PC-3 (cell line): ENCODE measurements around the gene USP2. TPM values are rescaled to one million over a fixed set of nuclear protein-coding genes. Genes with fewer than 3 reads are reported as not detected.

Experiments used
- ATAC-seq: fragments of 200-7000 bp; cut with Tn5 transposase; 2 replicates; pipeline ENCODE4 v1.9.1; 2020; ENCODE audit warnings: mild to moderate bottlenecking, moderate library complexity
- BruUV-seq: library from RNA; stranded (reverse); fragments of 400-500 nt; replicated peaks from 2 replicates; lab custom pipeline; 2021; lab: Mats Ljungman, UMichigan
- CTCF ChIA-PET: fragments of 300-600 bp; sonication (Branson Sonifier 250); formaldehyde crosslinking; loops from one replicate; lab custom pipeline; 2022; ENCODE audit warnings: antibody characterized with exemption; lab: Charles Lee
- POLR2A ChIA-PET: fragments of 300-600 bp; sonication (Branson Sonifier 250); formaldehyde crosslinking; loops from one replicate; lab custom pipeline; 2022; ENCODE audit warnings: antibody characterized with exemption; ENCODE audit not compliant: unreplicated experiment; lab: Charles Lee
- DNase-seq: peaks from one replicate; pipeline ENCODE4 v3.0.0-alpha.2; 2015
- H2AFZ ChIP-seq: fragments of 300-600 bp; sonication (generic); 2 replicates; pipeline ENCODE4 v1.6.0; 2016; ENCODE audit warnings: antibody characterized with exemption, low read length
- H3F3A ChIP-seq: fragments of 300-600 bp; sonication (generic); one replicate; pipeline ENCODE4 v1.6.0; 2017; ENCODE audit warnings: antibody characterized with exemption, low read length, control low read depth, mild to moderate bottlenecking; ENCODE audit not compliant: unreplicated experiment
- H3K27ac ChIP-seq: fragments of 300-600 bp; sonication (generic); 2 replicates; pipeline ENCODE4 v1.5.1; 2016; ENCODE audit warnings: mild to moderate bottlenecking, low read length
- H3K27me3 ChIP-seq: fragments of 300-600 bp; sonication (generic); 2 replicates; pipeline ENCODE4 v1.6.1; 2016; ENCODE audit warnings: low read length, mixed read lengths
- H3K36me3 ChIP-seq: fragments of 300-600 bp; sonication (generic); 2 replicates; pipeline ENCODE4 v1.6.1; 2016; ENCODE audit warnings: low read depth, mixed run types, low read length, mixed read lengths
- H3K4me1 ChIP-seq: fragments of 300-600 bp; sonication (generic); 2 replicates; pipeline ENCODE4 v1.5.1; 2016; ENCODE audit warnings: low read length; ENCODE audit not compliant: insufficient read depth
- H3K4me2 ChIP-seq: fragments of 300-600 bp; sonication (generic); 2 replicates; pipeline ENCODE4 v1.6.0; 2016; ENCODE audit warnings: low read length
- H3K4me3 ChIP-seq: fragments of 300-600 bp; sonication (generic); 2 replicates; pipeline ENCODE4 v1.5.1; 2016; ENCODE audit warnings: mild to moderate bottlenecking, low read length, mixed read lengths
- H3K79me2 ChIP-seq: fragments of 300-600 bp; sonication (generic); 2 replicates; pipeline ENCODE4 v1.6.1; 2017; ENCODE audit warnings: low read length, mixed read lengths
- H3K9ac ChIP-seq: fragments of 300-600 bp; sonication (generic); 2 replicates; pipeline ENCODE4 v1.6.0; 2016; ENCODE audit warnings: mild to moderate bottlenecking, low read length
- H3K9me2 ChIP-seq: fragments of 300-600 bp; sonication (generic); replicated peaks from 2 replicates; pipeline ENCODE4 v1.6.1; 2016; ENCODE audit warnings: mixed run types, low read length, mixed read lengths
- H3K9me3 ChIP-seq: fragments of 300-600 bp; sonication (generic); 2 replicates; pipeline ENCODE4 v1.6.1; 2016; ENCODE audit warnings: low read length, mixed read lengths
- H4K20me1 ChIP-seq: fragments of 300-600 bp; sonication (generic); 2 replicates; pipeline ENCODE4 v1.6.1; 2016; ENCODE audit warnings: low read length, mixed read lengths
- CTCF ChIP-seq: fragments of 300-600 bp; sonication (generic); conservative IDR thresholded peaks from 2 replicates; pipeline ENCODE4 v1.5.1; 2017; ENCODE audit warnings: antibody characterized with exemption, low read depth, mild to moderate bottlenecking, low read length
- EZH2 ChIP-seq: fragments of 300-600 bp; sonication (generic); IDR thresholded peaks from one replicate; pipeline ENCODE4 v1.6.1; 2017; ENCODE audit warnings: antibody characterized with exemption, mild to moderate bottlenecking, low read length; ENCODE audit not compliant: unreplicated experiment
- EZH2phosphoT487 ChIP-seq: fragments of 300-600 bp; sonication (generic); IDR thresholded peaks from 2 replicates; pipeline ENCODE4 v1.6.1; 2018; ENCODE audit warnings: mild to moderate bottlenecking, antibody characterized with exemption, low read length, borderline replicate concordance
- intact Hi-C: fragments of 100-400 bp; cut with micrococcal nuclease; formaldehyde crosslinking; loops from 2 replicates; pipeline ENCODE4 v1.9.0; 2023
- total RNA-seq: library from RNA; depleted of rRNA; stranded (reverse); fragments of >200 nt; gene quantifications from 2 replicates; pipeline ENCODE4 v1.2.3, GENCODE V29; 2014

USP2 gene
- total RNA-seq, 1 experiment from 2014 or later: 1.8 TPM

GRCh38 chr11:119337581-119338317 is 43.7 kb downstream of the USP2 start:
- Histone ChIP-seq H2AFZ (no peak overlapping the region), H3K4me3 (peak overlapping the region; percentile 1; the same call in 1 of the 2 replicates), H4K20me1 (0 out of 2 replicates have a peak, but pooled peaks cover 5% of the 10 kb centered on the region), H3K27me3 (no peaks in the 10 kb centered on the region), H3K4me2 (peak overlapping the region; percentile 96), H3K36me3 (no peaks in the 10 kb centered on the region), H3K9me3 (no peaks in the 10 kb centered on the region), H3F3A (no peaks in the 10 kb centered on the region), H3K4me1 (peaks cover 42% of the 10 kb centered on the region), H3K9me2 (no peaks in the 10 kb centered on the region), H3K79me2 (peaks cover 30% of the 10 kb centered on the region), H3K9ac (no peak overlapping the region), H3K27ac (no peak overlapping the region)
- CTCF ChIA-PET: interaction anchor here (0.5 to 1.6 kb wide), 23 partner anchors 10 to 971 kb away, joined by 3 to 29 read pairs (median 6); partner anchors contain the start of genes CBL, DPAGT1 and USP2
- intact Hi-C loops: loop anchor here (1.0 kb wide), 1 partner anchor 37 kb away; no protein-coding TSS in a partner anchor
- ATAC-seq: peak; percentile 3
- no peak for DNase-seq
- TF ChIP-seq EZH2phosphoT487: no peak
- no peak for TF ChIP-seq CTCF
- no peak for TF ChIP-seq EZH2
- BruUV-seq: no TSS peak
- POLR2A ChIA-PET: interaction anchor here (0.5 to 1.0 kb wide), 5 partner anchors 13 to 300 kb away, joined by 3 to 18 read pairs (median 4); partner anchors contain the start of gene USP2

DNA sequence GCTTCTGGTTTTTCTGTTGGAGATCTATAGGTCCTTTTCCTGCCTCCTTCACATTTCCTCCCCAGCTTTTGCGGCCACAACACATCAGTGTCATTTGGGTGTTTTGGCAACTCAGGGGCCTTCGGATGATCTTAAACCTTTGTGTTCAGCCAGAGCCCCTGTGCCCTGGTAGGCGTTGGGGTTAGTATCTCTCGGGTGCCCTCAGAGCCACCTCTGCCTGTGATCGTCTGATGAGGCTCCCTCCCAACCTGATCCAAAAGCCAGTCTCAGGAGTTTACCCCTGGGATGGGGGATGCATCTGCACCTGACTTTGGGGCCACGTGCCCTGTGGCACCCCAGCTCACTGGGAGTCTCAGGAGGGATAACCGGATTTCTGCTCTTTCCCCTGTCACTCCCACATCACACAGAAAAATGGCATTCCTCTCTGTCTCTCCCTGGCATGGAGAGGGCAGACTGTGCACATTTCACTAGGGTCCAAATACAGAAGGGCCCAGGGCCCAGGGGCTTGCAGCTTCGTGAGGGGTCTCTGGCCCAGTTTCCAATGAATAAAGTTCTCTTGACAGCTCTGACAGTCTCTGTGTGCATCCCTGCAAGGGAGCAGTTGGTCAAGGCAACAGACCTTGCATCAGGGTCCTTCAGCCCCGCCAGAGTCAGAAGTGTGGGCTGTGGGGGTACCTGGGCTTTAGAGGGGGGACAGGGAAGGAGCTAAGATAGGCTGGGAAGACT is 44.6 kb downstream of the USP2 start:
- ATAC-seq (no peak), DNase-seq (no peak)
- no TSS peak for BruUV-seq
- TF ChIP-seq CTCF (no peak), EZH2 (no peak)
- 0 out of 2 replicates have a peak, but pooled peaks cover 5% of the 10 kb centered on the region for H4K20me1 ChIP-seq
- no peak overlapping the region for H3K27ac ChIP-seq
- ChIA-PET CTCF (interaction anchor here (0.5 to 1.6 kb wide), 3 partner anchors 9 to 972 kb away, joined by 9 to 13 read pairs (median 13); no protein-coding TSS in a partner anchor), POLR2A (interaction anchor here (0.5 kb wide), 1 partner anchor 300 kb away, joined by 17 read pairs; no protein-coding TSS in a partner anchor)
- H3F3A ChIP-seq: no peaks in the 10 kb centered on the region
- H3K4me1 ChIP-seq: peaks cover 42% of the 10 kb centered on the region
- H3K9me3 ChIP-seq: no peaks in the 10 kb centered on the region
- no peaks in the 10 kb centered on the region for H3K9me2 ChIP-seq
- no peaks in the 10 kb centered on the region for H3K36me3 ChIP-seq
- H2AFZ ChIP-seq: no peak overlapping the region
- H3K27me3 ChIP-seq: no peaks in the 10 kb centered on the region
- no peak overlapping the region for H3K9ac ChIP-seq
- H3K4me2 ChIP-seq: peak overlapping the region; percentile 96
- H3K4me3 ChIP-seq: peak overlapping the region; percentile 1; the same call in 1 of the 2 replicates
- intact Hi-C loops: no loop called here
- H3K79me2 ChIP-seq: peaks cover 30% of the 10 kb centered on the region
